ENCODE measurements around the gene ZC3H11A. TPM values are rescaled to one million over a fixed set of nuclear protein-coding genes. Genes with fewer than 3 reads are reported as not detected.

The ZC3H11A gene
- total and polyA plus RNA-seq, 2 of the 4 experiments (the other 2 are of a cell fraction), result 52.1 to 66.5 TPM

GRCh38 chr1:203839081-203839480 lies 43.7 kb downstream of the ZC3H11A start:
- Histone ChIP-seq H2AK5ac (ENCODE audit: low read depth, low read length) (no peak overlapping the region), H3K27me3 (ENCODE audit: control insufficient read depth, insufficient read depth, low read length) (no peaks in the 10 kb centered on the region), H2BK5ac (ENCODE audit: low read depth, low read length, poor library complexity, severe bottlenecking) (peak overlapping the region; percentile 58), H3K27ac (ENCODE audit: insufficient read depth, low read length) (peak overlapping the region; percentile 32; the same call in 1 of the 2 replicates), H4K8ac (ENCODE audit: low read depth in 2 of 2, low read length in 2 of 2) (no peak overlapping the region), H3K4me2 (ENCODE audit: low read depth, low read length) (peak overlapping the region; percentile 74; the same call in 1 of the 2 replicates), H4K20me1 (ENCODE audit: insufficient read depth, low read length) (peaks cover 4% of the 10 kb centered on the region), H4K5ac (ENCODE audit: low read depth, low read length) (no peak overlapping the region), H3K4me3 (ENCODE audit: insufficient read depth, low read depth, low read length) (no peak overlapping the region), H3K23ac (ENCODE audit: low read depth, low read length) (no peak overlapping the region), H3K9ac (ENCODE audit: low read depth, low read length) (no peak overlapping the region), H3K56ac (ENCODE audit: extremely low read depth, insufficient read depth, low read length) (no peak overlapping the region), H3K9me1 (ENCODE audit: insufficient read depth, low read length) (no peaks in the 10 kb centered on the region), H3K79me1 (ENCODE audit: low read depth in 1 of 2, low read length in 2 of 2) (peaks cover 21 to 25% of the 10 kb centered on the region in 2 experiments), H2AFZ (replicated peaks; ENCODE audit: low read length, poor library complexity) (no peak overlapping the region), H2AK9ac (replicated peaks; ENCODE audit: low read depth, low read length, poor library complexity) (no peak overlapping the region), H3K14ac (replicated peaks; ENCODE audit: low read depth, low read length) (no peak overlapping the region), H2BK15ac (ENCODE audit: low read depth, low read length) (no peak overlapping the region), H3K4me1 (ENCODE audit: control insufficient read depth, insufficient read depth, low read length) (peaks cover 2% of the 10 kb centered on the region), H4K91ac (ENCODE audit: insufficient read depth, low read depth, low read length) (no peak overlapping the region), H3K18ac (ENCODE audit: low read depth, low read length) (no peak overlapping the region), H3K4ac (ENCODE audit: low read depth, low read length) (no peak overlapping the region), H2BK120ac (ENCODE audit: low read depth, low read length) (no peak overlapping the region), H3K36me3 (ENCODE audit: control insufficient read depth, insufficient read depth, low read length) (peaks cover 49% of the 10 kb centered on the region), H3K9me3 (ENCODE audit: control insufficient read depth, insufficient read depth, low read length) (no peaks in the 10 kb centered on the region), H2BK20ac (ENCODE audit: low read depth, low read length) (no peak overlapping the region)
- dilution Hi-C loops (cut with HindIII; ENCODE audit: low sequenced_read_pairs, unreplicated experiment), result no loop called here
- intact Hi-C loops (cut with micrococcal nuclease), result no loop called here
- in situ Hi-C loops (cut with MboI; ENCODE audit: low sequenced_read_pairs), result no loop called here
- no peak for TF ChIP-seq RFX5 (IDR thresholded peaks at IDR 0.05; ENCODE audit: low read depth, low read length)
- no peak for TF ChIP-seq MAFK (IDR thresholded peaks at IDR 0.05; ENCODE audit: low read depth, low read length)
- TF ChIP-seq, protein P1, sequence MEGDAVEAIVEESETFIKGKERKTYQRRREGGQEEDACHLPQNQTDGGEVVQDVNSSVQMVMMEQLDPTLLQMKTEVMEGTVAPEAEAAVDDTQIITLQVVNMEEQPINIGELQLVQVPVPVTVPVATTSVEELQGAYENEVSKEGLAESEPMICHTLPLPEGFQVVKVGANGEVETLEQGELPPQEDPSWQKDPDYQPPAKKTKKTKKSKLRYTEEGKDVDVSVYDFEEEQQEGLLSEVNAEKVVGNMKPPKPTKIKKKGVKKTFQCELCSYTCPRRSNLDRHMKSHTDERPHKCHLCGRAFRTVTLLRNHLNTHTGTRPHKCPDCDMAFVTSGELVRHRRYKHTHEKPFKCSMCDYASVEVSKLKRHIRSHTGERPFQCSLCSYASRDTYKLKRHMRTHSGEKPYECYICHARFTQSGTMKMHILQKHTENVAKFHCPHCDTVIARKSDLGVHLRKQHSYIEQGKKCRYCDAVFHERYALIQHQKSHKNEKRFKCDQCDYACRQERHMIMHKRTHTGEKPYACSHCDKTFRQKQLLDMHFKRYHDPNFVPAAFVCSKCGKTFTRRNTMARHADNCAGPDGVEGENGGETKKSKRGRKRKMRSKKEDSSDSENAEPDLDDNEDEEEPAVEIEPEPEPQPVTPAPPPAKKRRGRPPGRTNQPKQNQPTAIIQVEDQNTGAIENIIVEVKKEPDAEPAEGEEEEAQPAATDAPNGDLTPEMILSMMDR (conservative IDR thresholded peaks at IDR 0.05; ENCODE audit: low read depth, low read length), result no peak
- TF ChIP-seq CEBPB (IDR thresholded peaks at IDR 0.05; ENCODE audit: low read depth, low read length), result no peak
- TF ChIP-seq NFE2L2 (IDR thresholded peaks at IDR 0.05; ENCODE audit: low read depth, low read length), result no peak
- no peak for TF ChIP-seq ELK1 (IDR thresholded peaks at IDR 0.05; ENCODE audit: borderline replicate concordance, low read depth, low read length)
- no peak for TF ChIP-seq FOS (IDR thresholded peaks at IDR 0.05; ENCODE audit: low read depth, low read length)
- no peak for TF ChIP-seq CHD1 (IDR thresholded peaks at IDR 0.05; ENCODE audit: low read depth, low read length)
- CTCF ChIA-PET, result no interaction called here
- ATAC-seq (ENCODE audit: low read depth), result peak; percentile 94
- DNase-seq, result peak; percentile 76
- 100% methylated on average over 1 of the region's 5 CpGs; no CpG with 5 or more reads in 1 of the 2 experiments for WGBS, 2 experiments (ENCODE audit: extremely low coverage in 2 of 2, insufficient read length in 1 of 2)
- no TSS peak for BruUV-seq (replicated peaks)
- POLR2A ChIA-PET (ENCODE audit: unreplicated experiment), result interaction anchor here (0.6 kb wide), 1 partner anchor 87 kb away, joined by 7 read pairs; no protein-coding TSS in a partner anchor
